Gastrocnemius medialis (tissue), 4 donors: Measurements from ENCODE around the gene RANBP10. TPM values are rescaled to one million over a fixed set of nuclear protein-coding genes. Genes with fewer than 3 reads are reported as not detected.

Source experiments
- ATAC-seq, 2 donors: fragments of 150-250 bp; one replicate each; pipeline ENCODE4 v1.9.1; 2016
- DNase-seq, 2 donors: peaks; one replicate each; pipeline ENCODE4 v3.0.0-alpha.2; 2019
- H3K27ac ChIP-seq, 4 donors: fragments of 200-600 bp; sonication (generic); 1 replicate in 1 of 4; 2 replicates in 3 of 4; pipeline ENCODE4 v1.5.1; 2016 to 2018; ENCODE audit warnings: mild to moderate bottlenecking in 2 of 4, moderate library complexity in 1 of 4
- H3K27me3 ChIP-seq, 3 donors: fragments of 200-600 bp; sonication (generic) in 2 of 3; 1 replicate in 1 of 3; 2 replicates in 2 of 3; pipeline versions ENCODE4 v1.5.1 to v1.6.0; 2016 to 2019; ENCODE audit warnings: mild to moderate bottlenecking in 1 of 3, moderate library complexity in 1 of 3
- H3K36me3 ChIP-seq, 2 donors: fragments of 200-600 bp; sonication (generic) in 1 of 2; one replicate each; pipeline ENCODE4 v1.5.1; 2017 to 2018
- H3K4me1 ChIP-seq, 2 donors: fragments of 200-600 bp; sonication (generic) in 1 of 2; one replicate each; pipeline ENCODE4 v1.5.1; 2016 to 2017; ENCODE audit warnings: mild to moderate bottlenecking in 2 of 2
- H3K4me3 ChIP-seq, 4 donors: fragments of 200-600 bp; sonication (generic) in 3 of 4; 1 replicate in 1 of 4; 2 replicates in 3 of 4; pipeline ENCODE4 v1.5.1; 2016 to 2019; ENCODE audit warnings: mild to moderate bottlenecking in 2 of 4
- H3K9me3 ChIP-seq, 3 donors: fragments of 200-600 bp; sonication (generic) in 2 of 3; 1 replicate in 1 of 3; 2 replicates in 2 of 3; pipeline ENCODE4 v1.5.1; 2016 to 2019
- POLR2A ChIP-seq, 2 donors: fragments of 450-650 bp; IDR thresholded peaks; one replicate each; pipeline ENCODE4 v1.6.1; 2017; ENCODE audit warnings: antibody characterized with exemption in 2 of 2, mild to moderate bottlenecking in 2 of 2, moderate library complexity in 2 of 2
- in situ Hi-C, 4 donors: fragments of 200-750 bp; cut with MboI; loops; one replicate each; pipeline versions ENCODE4 v1.15.0 to v1.8.0; 2017; ENCODE audit warnings: low sequenced_read_pairs in 4 of 4
- intact Hi-C: fragments of 100-400 bp; cut with DNase I; formaldehyde crosslinking; loops from one replicate; pipeline ENCODE4 v1.15.1; 2023; ENCODE audit warnings: low total_unique reads
- total RNA-seq, 4 donors: library from RNA; depleted of rRNA; stranded (reverse); fragments of >200 nt; gene quantifications; one replicate each; pipeline versions ENCODE4 v1.1.0 to v1.2.3, GENCODE V29; 2016
- TF ChIP-seq, protein P1 (sequence below), 5 experiments: fragments of 450-650 bp in 3 of 5; fragments of 200-600 bp in 2 of 5; sonication (generic) in 2 of 5; IDR thresholded peaks in 4 of 5; conservative IDR thresholded peaks in 1 of 5; 1 replicate in 4 of 5; 2 replicates in 1 of 5; pipeline ENCODE4 v1.5.1; 2016 to 2019; ENCODE audit warnings: antibody characterized with exemption in 5 of 5, mild to moderate bottlenecking in 3 of 5, moderate library complexity in 3 of 5

RANBP10 gene
- total RNA-seq, 4 donors from 2014 or later: 12.6 to 46.6 (median 14.8) TPM

DNA sequence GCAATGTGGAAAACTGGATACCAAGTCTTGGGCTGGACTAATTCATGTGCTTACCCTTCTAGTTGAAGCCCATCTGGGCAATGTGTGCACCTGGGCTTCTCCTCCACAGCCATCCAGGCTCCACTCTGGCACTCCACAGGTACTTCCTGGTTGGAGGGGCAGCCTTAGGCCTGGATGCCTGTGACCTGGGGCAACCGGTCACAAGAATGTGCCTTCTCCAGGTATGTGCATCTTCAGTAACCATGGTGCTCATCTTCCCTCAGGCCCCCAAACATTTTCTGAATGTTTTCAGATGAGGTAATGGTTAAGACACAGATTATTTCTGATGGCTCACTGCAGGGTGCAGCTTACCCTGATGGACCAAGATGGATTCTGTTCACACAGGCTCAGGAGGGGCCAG lies 128.6 kb downstream of the RANBP10 start:
- intact Hi-C loops (loop anchor here (10.0 kb wide), 1 partner anchor 247 kb away; no protein-coding TSS in a partner anchor), in situ Hi-C loops (loop anchor here in 1 of 4 donors (25.0 kb wide), 1 partner anchor 360 kb away; no protein-coding TSS in a partner anchor)
- TF ChIP-seq POLR2A (IDR thresholded peaks at IDR 0.05): no peak
- TF ChIP-seq, protein P1, sequence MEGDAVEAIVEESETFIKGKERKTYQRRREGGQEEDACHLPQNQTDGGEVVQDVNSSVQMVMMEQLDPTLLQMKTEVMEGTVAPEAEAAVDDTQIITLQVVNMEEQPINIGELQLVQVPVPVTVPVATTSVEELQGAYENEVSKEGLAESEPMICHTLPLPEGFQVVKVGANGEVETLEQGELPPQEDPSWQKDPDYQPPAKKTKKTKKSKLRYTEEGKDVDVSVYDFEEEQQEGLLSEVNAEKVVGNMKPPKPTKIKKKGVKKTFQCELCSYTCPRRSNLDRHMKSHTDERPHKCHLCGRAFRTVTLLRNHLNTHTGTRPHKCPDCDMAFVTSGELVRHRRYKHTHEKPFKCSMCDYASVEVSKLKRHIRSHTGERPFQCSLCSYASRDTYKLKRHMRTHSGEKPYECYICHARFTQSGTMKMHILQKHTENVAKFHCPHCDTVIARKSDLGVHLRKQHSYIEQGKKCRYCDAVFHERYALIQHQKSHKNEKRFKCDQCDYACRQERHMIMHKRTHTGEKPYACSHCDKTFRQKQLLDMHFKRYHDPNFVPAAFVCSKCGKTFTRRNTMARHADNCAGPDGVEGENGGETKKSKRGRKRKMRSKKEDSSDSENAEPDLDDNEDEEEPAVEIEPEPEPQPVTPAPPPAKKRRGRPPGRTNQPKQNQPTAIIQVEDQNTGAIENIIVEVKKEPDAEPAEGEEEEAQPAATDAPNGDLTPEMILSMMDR (IDR thresholded peaks at IDR 0.05 in 4 of 5, conservative IDR thresholded peaks at IDR 0.05 in 1 of 5): no peak
- DNase-seq (no peak), ATAC-seq (no peak)
- H3K36me3 ChIP-seq: no peaks in the 10 kb centered on the region
- H3K27ac ChIP-seq: no peak overlapping the region
- no peaks in the 10 kb centered on the region for H3K27me3 ChIP-seq
- H3K9me3 ChIP-seq: no peaks in the 10 kb centered on the region
- no peak overlapping the region for H3K4me3 ChIP-seq
- peaks cover 9 to 23% of the 10 kb centered on the region in 2 donors for H3K4me1 ChIP-seq

DNA sequence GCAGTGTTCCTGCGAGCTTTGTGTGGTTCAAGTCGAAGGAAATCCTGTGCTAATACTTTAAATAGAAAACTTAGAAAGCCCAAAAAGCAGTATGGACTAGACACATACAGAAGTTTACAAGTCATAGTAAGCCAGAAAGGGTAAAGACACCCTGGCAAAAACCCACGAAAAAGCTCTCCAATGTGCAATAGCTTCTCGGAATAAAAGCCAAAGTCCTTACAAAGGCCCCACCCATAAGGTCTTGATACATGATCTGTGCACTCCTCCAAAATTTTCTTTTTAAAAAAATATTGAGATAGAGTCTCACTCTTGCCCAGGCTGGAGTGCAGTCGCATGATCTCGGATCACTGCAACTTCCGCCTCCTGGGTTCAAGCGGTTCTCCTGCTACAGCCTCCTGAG lies 129.4 kb downstream of the RANBP10 start:
- Histone ChIP-seq H3K4me3 (no peak overlapping the region), H3K9me3 (no peaks in the 10 kb centered on the region), H3K27ac (no peak overlapping the region), H3K4me1 (peaks cover 10 to 23% of the 10 kb centered on the region in 2 donors), H3K36me3 (no peaks in the 10 kb centered on the region), H3K27me3 (no peaks in the 10 kb centered on the region)
- ATAC-seq (no peak), DNase-seq (no peak)
- intact Hi-C loops: loop anchor here (10.0 kb wide), 1 partner anchor 248 kb away; no protein-coding TSS in a partner anchor
- no peak for TF ChIP-seq POLR2A (IDR thresholded peaks at IDR 0.05)
- TF ChIP-seq, protein P1 (IDR thresholded peaks at IDR 0.05 in 4 of 5, conservative IDR thresholded peaks at IDR 0.05 in 1 of 5): no peak
- in situ Hi-C loops: loop anchor here in 1 of 4 donors (25.0 kb wide), 1 partner anchor 360 kb away; no protein-coding TSS in a partner anchor

DNA sequence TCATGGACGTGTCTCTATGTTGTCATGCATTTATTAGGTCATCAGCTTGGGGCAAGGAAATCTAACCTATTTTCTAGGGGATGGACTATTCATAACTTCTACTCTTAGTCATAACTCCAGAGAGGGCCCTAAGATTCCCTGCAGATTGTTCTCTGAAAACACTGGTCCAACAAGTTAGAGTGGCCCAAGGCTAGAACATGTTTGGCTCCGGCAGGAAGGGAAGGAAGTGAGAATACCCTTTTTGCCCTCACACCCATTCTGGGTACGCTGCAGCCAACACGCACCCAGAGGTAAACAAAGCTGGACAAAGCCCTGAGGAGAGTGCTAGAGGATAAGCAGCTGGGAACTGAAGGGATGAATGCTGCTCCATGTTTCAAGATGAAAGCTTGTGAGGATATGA lies 129.8 kb downstream of the RANBP10 start:
- DNase-seq (no peak), ATAC-seq (no peak)
- TF ChIP-seq, protein P1 (IDR thresholded peaks at IDR 0.05 in 4 of 5, conservative IDR thresholded peaks at IDR 0.05 in 1 of 5): no peak
- no peak for TF ChIP-seq POLR2A (IDR thresholded peaks at IDR 0.05)
- peaks cover 10 to 23% of the 10 kb centered on the region in 2 donors for H3K4me1 ChIP-seq
- no peaks in the 10 kb centered on the region for H3K36me3 ChIP-seq
- H3K27ac ChIP-seq: no peak overlapping the region
- no peaks in the 10 kb centered on the region for H3K27me3 ChIP-seq
- in situ Hi-C loops: loop anchor here in 1 of 4 donors (25.0 kb wide), 1 partner anchor 361 kb away; no protein-coding TSS in a partner anchor
- H3K4me3 ChIP-seq: no peak overlapping the region
- no peaks in the 10 kb centered on the region for H3K9me3 ChIP-seq
- intact Hi-C loops: loop anchor here (10.0 kb wide), 1 partner anchor 248 kb away; no protein-coding TSS in a partner anchor

DNA sequence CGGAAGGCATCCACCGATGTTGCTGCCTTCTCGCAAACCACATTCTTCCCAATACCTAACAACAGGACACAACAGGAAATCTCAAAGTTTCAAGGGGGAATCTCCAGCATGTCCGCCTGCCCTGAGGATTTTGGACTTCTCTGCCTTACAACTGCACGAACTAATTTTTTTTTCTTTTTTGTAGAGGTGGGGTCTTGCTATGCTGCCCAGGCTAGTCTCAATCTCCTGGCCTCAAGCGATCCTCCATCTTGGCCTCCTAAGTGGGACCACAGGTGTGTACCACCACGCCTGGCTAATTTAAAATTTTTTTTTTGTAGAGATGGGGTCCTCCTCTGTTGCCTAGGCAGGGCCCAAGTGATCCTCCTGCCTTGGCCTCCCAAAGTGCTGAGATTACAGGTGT lies 130.4 kb downstream of the RANBP10 start:
- Histone ChIP-seq H3K4me1 (peaks cover 10 to 23% of the 10 kb centered on the region in 2 donors), H3K27me3 (no peaks in the 10 kb centered on the region), H3K36me3 (no peaks in the 10 kb centered on the region), H3K9me3 (no peaks in the 10 kb centered on the region), H3K27ac (no peak overlapping the region), H3K4me3 (no peak overlapping the region)
- intact Hi-C loops: loop anchor here (10.0 kb wide), 1 partner anchor 249 kb away; no protein-coding TSS in a partner anchor
- ATAC-seq (no peak), DNase-seq (no peak)
- TF ChIP-seq POLR2A (IDR thresholded peaks at IDR 0.05): no peak
- TF ChIP-seq, protein P1 (IDR thresholded peaks at IDR 0.05 in 4 of 5, conservative IDR thresholded peaks at IDR 0.05 in 1 of 5): no peak
- in situ Hi-C loops: loop anchor here in 1 of 4 donors (25.0 kb wide), 1 partner anchor 361 kb away; no protein-coding TSS in a partner anchor
